Neural crest cell (in vitro differentiated cells): ENCODE results near the gene LOXL1. TPM values are rescaled to one million over a fixed set of nuclear protein-coding genes. Genes with fewer than 3 reads are reported as not detected.

ENCODE experiments used
- DNase-seq: peaks from one replicate; pipeline ENCODE4 v3.0.0; 2021; ENCODE audit warnings: low read depth, mixed read lengths, low spot score
- H3K27ac Mint-ChIP-seq: one replicate; pipeline ENCODE4 v1.8.0; 2021; ENCODE audit warnings: mild to moderate bottlenecking, mixed read lengths; ENCODE audit not compliant: unreplicated experiment
- H3K27me3 Mint-ChIP-seq: 2 replicates; pipeline ENCODE4 v1.8.0; 2021; ENCODE audit warnings: low read depth, mild to moderate bottlenecking, mixed read lengths
- H3K36me3 Mint-ChIP-seq: 2 replicates; pipeline ENCODE4 v1.8.0; 2021; ENCODE audit warnings: low read depth, mild to moderate bottlenecking, mixed read lengths
- H3K4me1 Mint-ChIP-seq: 2 replicates; pipeline ENCODE4 v1.8.0; 2021; ENCODE audit warnings: mixed read lengths
- H3K4me3 Mint-ChIP-seq: one replicate; pipeline ENCODE4 v1.8.0; 2021; ENCODE audit warnings: mild to moderate bottlenecking, mixed read lengths
- H3K9me3 Mint-ChIP-seq: 2 replicates; pipeline ENCODE4 v1.8.0; 2021; ENCODE audit warnings: mixed read lengths
- total RNA-seq: library from RNA; stranded (reverse); gene quantifications from 2 replicates; pipeline ENCODE4 v1.2.1, GENCODE V29; 2021
- TF ChIP-seq, protein P1 (sequence below): fragments of 200-600 bp; sonication (generic); conservative IDR thresholded peaks from 2 replicates; pipeline ENCODE4 v1.5.0; 2021; ENCODE audit warnings: antibody characterized with exemption, mild to moderate bottlenecking

Gene LOXL1
- total RNA-seq, 1 donor from 2014 or later, result 17.3 TPM

DNA sequence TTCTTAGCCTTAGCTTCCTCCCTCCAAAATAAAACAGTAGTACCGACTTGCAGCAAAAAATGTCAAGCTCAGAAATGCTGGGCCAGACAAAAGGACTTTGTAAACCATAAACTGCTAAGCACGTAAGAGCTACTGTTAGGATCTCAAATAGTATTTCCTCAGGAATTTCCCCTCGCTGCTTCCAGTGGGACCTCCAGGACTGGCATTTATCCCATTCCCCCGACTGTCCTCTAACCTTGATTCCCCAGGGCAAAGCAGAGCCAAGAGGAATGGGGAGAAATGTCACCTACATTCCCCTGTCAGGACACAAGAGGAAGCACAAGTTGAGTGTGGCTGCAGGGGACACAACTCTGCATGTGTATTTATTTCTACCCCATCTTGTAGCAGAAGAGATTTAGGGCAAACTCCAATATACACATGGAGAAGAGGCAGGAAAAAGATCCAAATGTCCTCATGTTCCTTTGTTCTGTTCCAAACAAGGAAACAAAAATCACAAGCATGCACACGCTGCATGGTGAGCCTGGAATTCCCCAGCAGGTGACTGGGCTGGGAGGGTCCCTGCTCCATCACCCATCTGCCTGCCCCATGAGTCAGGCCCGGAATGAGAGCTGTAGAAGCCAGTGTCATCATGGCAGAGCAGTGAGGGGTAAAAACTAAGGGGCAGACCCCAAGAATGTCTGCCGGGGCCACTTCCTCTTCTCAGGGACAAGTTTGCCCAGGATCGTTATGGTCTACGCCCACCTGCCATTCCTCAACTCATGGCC lies 61.6 kb downstream of the LOXL1 start:
- no peak for DNase-seq
- H3K4me3 Mint-ChIP-seq, result no peak overlapping the region
- TF ChIP-seq, protein P1, sequence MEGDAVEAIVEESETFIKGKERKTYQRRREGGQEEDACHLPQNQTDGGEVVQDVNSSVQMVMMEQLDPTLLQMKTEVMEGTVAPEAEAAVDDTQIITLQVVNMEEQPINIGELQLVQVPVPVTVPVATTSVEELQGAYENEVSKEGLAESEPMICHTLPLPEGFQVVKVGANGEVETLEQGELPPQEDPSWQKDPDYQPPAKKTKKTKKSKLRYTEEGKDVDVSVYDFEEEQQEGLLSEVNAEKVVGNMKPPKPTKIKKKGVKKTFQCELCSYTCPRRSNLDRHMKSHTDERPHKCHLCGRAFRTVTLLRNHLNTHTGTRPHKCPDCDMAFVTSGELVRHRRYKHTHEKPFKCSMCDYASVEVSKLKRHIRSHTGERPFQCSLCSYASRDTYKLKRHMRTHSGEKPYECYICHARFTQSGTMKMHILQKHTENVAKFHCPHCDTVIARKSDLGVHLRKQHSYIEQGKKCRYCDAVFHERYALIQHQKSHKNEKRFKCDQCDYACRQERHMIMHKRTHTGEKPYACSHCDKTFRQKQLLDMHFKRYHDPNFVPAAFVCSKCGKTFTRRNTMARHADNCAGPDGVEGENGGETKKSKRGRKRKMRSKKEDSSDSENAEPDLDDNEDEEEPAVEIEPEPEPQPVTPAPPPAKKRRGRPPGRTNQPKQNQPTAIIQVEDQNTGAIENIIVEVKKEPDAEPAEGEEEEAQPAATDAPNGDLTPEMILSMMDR, result no peak
- peaks cover 15% of the 10 kb centered on the region for H3K4me1 Mint-ChIP-seq
- H3K36me3 Mint-ChIP-seq, result no peaks in the 10 kb centered on the region
- peak overlapping the region; percentile 77 for H3K27ac Mint-ChIP-seq
- H3K9me3 Mint-ChIP-seq, result no peaks in the 10 kb centered on the region
- no peaks in the 10 kb centered on the region for H3K27me3 Mint-ChIP-seq

DNA sequence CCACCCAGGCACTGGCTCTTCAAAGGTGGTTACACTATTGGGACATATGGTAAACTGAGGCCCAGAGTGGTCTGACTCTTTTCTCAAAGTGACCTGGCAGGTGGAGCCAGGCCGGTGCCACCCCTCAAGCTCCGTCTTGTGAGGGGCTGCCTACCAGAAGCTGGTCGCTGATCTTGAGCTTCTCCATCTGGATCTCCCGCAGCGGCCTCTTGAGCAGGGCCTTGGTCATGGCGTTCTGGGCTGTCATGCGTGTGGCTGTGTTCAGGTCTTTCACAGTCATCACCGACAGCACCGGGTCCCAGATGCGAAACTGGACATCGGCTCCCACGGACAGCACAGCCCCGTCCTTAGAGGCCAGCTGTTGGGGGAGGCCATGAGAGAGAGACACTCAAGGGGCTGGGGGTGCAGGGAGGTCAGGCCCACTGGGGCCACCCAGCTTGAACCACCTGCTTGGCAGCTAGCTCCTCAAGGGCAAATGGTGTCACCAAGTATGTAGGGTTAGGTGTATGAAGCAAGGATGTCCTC lies 62.2 kb downstream of the LOXL1 start:
- no peak overlapping the region for H3K4me3 Mint-ChIP-seq
- no peaks in the 10 kb centered on the region for H3K36me3 Mint-ChIP-seq
- no peak for DNase-seq
- TF ChIP-seq, protein P1, result no peak
- no peaks in the 10 kb centered on the region for H3K9me3 Mint-ChIP-seq
- H3K27ac Mint-ChIP-seq, result no peak overlapping the region
- H3K4me1 Mint-ChIP-seq, result peaks cover 15% of the 10 kb centered on the region
- no peaks in the 10 kb centered on the region for H3K27me3 Mint-ChIP-seq

DNA sequence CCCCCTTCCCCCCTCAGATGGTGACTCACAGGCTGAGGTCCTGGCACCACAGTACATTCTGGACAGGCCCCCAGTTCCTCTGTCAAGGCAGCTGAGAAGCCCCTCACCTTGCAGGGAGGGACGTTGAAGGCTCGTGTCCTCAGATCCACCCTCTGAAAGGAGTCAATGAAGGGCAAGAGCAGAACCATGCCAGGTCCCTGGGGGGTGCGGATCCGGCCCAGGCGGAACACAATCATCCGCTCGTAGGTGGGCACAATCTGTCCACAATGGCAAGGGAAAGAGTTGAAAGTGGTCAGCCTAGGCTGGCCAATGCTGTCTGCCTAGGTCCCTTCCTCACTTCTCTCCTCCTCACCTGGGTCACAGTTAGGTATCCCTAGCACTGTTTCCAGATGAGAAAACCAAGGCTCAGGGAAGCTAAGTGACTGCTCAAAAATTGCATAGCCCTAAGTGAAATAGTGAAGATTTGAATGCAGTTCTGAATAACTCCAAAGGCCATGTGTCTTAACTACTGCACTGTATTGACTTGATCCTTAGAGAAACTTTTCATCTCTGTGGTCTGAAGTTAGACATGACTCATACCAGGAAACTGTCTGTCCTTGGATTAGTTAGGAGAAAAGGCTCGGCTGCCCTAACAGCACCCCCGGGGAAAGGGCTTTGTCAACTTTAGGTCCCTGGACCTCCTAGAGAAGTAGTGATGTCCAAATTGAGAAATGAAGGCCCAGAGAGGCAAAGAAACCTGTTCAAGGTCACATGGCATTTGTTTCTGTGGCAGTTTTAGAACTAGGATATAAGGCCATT lies 62.9 kb downstream of the LOXL1 start:
- DNase-seq, result no peak
- peaks cover 21% of the 10 kb centered on the region for H3K4me1 Mint-ChIP-seq
- peak overlapping the region; percentile 61 for H3K4me3 Mint-ChIP-seq
- no peaks in the 10 kb centered on the region for H3K9me3 Mint-ChIP-seq
- no peak overlapping the region for H3K27ac Mint-ChIP-seq
- TF ChIP-seq, protein P1, result no peak
- H3K27me3 Mint-ChIP-seq, result no peaks in the 10 kb centered on the region
- no peaks in the 10 kb centered on the region for H3K36me3 Mint-ChIP-seq

DNA sequence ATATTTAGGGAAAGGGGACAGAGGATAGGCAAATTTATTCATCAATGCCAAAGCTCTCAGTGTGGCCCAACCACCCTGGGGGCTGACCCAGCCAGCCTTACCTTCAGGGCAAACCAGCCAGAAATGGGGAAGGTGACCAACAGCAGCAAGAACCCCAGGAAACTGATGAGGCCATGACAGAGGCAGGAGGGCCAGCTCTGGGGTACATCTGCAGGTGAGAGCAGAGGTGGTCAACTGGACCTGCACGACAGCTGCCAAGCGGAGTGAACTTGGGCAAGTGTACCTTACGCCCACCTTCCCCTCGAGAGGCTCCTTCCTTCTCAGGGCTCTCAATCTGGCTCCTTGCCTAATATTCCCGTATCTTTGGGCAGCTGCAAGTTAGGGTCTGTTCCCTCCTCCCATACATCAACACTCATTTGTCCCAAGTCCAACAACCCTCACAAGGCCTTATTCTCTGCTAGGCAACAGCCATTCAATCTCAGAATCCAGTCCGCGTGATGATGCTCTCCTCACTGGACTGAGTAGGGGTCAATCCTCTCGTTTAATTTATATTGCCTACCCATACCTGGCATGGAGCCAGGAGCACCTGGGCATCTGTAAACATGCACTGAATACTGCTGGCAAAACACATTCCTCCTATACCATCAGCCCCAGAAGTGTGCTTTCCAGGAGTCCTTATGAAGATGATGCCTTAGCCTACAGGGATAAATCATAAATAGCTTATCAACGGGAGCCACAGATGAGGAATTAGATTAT lies 64.2 kb downstream of the LOXL1 start:
- no peaks in the 10 kb centered on the region for H3K27me3 Mint-ChIP-seq
- no peak for DNase-seq
- no peaks in the 10 kb centered on the region for H3K9me3 Mint-ChIP-seq
- H3K36me3 Mint-ChIP-seq, result no peaks in the 10 kb centered on the region
- H3K4me3 Mint-ChIP-seq, result peak overlapping the region; percentile 83
- peaks cover 33% of the 10 kb centered on the region for H3K4me1 Mint-ChIP-seq
- TF ChIP-seq, protein P1, result no peak
- no peak overlapping the region for H3K27ac Mint-ChIP-seq

DNA sequence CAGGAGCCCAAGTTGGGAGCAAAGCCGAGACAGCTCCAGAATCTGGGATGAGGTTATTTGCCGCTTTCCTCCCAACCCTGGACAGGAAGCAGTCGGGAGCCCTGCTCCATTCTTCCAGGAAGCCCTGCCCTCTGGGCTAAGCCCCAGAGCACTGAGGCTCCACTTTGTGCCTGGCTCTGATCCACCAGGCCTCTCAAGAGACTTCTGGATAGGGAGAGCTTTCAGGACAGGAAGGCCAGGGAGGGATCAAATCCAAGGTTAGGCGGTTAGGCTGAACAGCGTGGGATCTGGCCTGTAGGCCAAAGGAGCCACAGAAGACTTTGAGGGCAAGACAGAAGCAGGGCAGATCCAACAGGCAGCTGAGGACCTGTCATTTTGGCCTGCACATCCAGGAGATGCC lies 65.0 kb downstream of the LOXL1 start:
- H3K36me3 Mint-ChIP-seq, result no peaks in the 10 kb centered on the region
- peaks cover 31% of the 10 kb centered on the region for H3K4me1 Mint-ChIP-seq
- no peak for DNase-seq
- H3K4me3 Mint-ChIP-seq, result peak overlapping the region; percentile 83
- H3K27ac Mint-ChIP-seq, result no peak overlapping the region
- no peaks in the 10 kb centered on the region for H3K9me3 Mint-ChIP-seq
- no peaks in the 10 kb centered on the region for H3K27me3 Mint-ChIP-seq
- TF ChIP-seq, protein P1, result no peak
